DLD1 (cell line): Measurements from ENCODE around the gene BIRC5.
"Not testable (repeated sequence)": the region's sequence is repeated elsewhere in the genome, so short reads cannot be mapped to it uniquely, and the experiment has no call there.

Experiments
- in situ Hi-C: cut with HindIII; loops from 2 replicates; pipeline ENCODE4 v1.10.0; 2017; ENCODE audit warnings: low sequenced_read_pairs

BIRC5 gene

GRCh38 chr17:78224231-78225087 lies 10.4 kb downstream of the BIRC5 start:
- in situ Hi-C loops: no loop called here

- in situ Hi-C loops: no loop called here
These were observed 11.2 kb downstream of the BIRC5 start for GRCh38 chr17:78225088-78225865.

DNA sequence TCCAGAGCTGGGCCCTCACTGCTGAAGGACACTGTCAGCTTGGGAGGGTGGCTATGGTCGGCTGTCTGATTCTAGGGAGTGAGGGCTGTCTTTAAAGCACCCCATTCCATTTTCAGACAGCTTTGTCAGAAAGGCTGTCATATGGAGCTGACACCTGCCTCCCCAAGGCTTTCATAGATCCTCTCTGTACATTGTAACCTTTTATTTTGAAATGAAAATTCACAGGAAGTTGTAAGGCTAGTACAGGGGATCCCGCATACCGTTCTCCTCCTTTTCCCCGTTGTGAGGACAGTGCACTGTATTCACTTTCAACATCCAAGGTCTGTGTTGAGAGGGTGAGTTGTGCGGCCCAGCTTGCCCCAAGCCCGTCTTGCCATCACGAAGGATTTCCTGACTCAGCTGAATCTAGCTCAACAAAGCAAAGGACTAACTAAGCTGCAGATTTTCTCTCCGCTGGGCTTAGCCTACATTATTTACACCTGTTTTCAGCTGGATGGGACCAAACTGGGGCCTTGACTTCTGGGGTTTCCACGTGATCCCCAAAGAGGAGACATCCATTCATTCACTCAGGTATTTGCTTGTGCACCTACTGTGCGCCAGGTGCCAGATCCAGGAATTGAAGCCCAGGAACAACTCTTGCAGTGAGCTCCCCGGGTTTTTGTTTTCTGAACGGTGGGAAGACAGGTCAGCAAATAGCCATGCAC lies 12.2 kb downstream of the BIRC5 start:
- in situ Hi-C loops: no loop called here

- in situ Hi-C loops: no loop called here
These were observed 12.9 kb downstream of the BIRC5 start for GRCh38 chr17:78226759-78227454.

GRCh38 chr17:78227455-78227916 lies 13.4 kb downstream of the BIRC5 start:
- in situ Hi-C loops: no loop called here

DNA sequence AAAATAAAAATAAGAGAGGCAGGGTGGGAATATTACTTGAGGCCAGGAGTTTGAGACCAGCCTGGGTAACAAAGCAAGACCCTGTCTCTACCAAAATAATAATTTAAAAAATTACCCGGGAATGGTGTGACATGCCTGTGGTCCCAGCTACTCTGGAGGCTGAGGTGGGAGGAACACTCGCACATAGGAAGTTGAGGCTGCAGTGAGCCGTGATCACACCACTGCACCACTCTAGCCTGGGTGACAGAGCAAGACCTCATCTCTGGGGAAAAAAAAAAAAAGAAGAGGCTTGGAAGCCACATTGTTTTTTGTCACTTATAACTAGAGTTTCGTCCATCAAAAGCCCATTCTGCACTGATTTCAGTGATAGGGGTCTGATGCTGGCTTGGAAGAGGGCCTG lies 14.1 kb downstream of the BIRC5 start:
- in situ Hi-C loops: no loop called here

DNA sequence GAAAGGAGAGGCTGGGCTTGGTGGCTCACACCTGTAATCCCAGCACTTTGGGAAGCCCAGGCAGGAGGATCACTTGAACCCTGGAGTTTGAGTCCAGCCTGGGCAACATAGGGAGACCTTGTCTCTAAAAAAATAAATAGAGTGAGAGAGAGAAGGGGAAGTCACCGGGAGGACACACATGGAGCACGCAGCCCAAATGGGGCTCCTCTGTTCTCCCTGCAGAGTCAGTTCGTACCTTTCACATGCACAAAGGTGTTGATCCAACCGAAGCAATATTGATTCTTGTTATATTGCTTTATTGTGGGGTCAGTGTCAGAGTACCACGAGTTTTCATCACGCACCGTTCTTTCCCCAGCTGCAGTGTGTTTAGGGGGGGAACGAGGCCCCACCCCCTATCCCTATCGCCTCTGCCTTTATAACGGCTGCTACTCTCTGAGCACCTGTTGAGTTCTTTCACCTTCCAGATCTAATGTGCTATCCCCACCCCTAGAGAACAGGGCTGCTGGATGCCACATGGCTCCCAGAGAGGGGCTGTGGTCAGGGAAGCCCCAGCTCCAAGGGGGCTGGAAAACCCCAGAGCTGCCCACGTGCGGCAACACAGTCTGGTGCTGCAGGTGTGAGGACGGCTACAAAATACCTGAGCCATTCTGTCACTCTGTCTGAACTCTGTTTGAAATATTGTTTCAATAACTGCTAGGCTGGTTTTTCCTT lies 16.4 kb downstream of the BIRC5 start:
- in situ Hi-C loops: no loop called here

GRCh38 chr17:78230996-78231935 lies 17.2 kb downstream of the BIRC5 start, which contains the start of gene TMEM235:
Gene TMEM235, plus strand, starts transcription at chr17:78231631. Its CDS starts 393 bp downstream, at chr17:78232024.
- in situ Hi-C loops: no loop called here

- in situ Hi-C loops: no loop called here
These were observed 18.2 kb downstream of the BIRC5 start for GRCh38 chr17:78231991-78232858.

GRCh38 chr17:78232859-78233173 lies 18.8 kb downstream of the BIRC5 start:
- in situ Hi-C loops: no loop called here

DNA sequence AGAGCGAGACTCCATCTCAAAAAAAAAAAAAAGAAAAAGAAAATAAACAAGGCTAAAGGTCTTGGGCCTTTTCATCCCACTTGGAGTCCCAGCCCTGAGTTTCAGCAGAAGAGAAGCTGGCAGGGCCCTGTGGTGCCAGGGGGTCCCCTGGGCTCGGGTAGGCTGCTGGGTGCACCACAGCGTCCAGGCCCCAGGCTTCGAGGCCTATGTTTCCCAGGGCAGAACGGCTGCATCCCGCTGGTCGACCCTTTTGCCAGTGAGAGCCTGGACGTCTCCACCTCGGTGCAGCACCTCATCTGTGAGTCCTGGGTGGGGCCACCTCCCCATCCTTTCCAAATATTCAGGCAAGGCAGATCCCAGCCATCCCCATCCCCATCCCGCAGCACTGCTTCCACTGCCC lies 19.6 kb downstream of the BIRC5 start:
- in situ Hi-C loops: no loop called here

GRCh38 chr17:78234261-78234865 lies 20.3 kb downstream of the BIRC5 start:
- in situ Hi-C loops: no loop called here

GRCh38 chr17:78235022-78235421 lies 21.0 kb downstream of the BIRC5 start:
- in situ Hi-C loops: not testable (repeated sequence)

- in situ Hi-C loops: no loop called here
These were observed 21.8 kb downstream of the BIRC5 start for GRCh38 chr17:78235885-78236284.

- in situ Hi-C loops: no loop called here
These were observed 22.5 kb downstream of the BIRC5 start for GRCh38 chr17:78236362-78237127.

GRCh38 chr17:78237401-78238012 lies 23.5 kb downstream of the BIRC5 start:
- in situ Hi-C loops: no loop called here
